ENCODE measurements around the gene PPP2R1A.

GRCh38 chr19:52214241-52214640 is 24.4 kb downstream of the PPP2R1A start:
- TF ChIP-seq GABPA (IDR thresholded peaks at IDR 0.05; ENCODE audit: low read depth), result no peak
- no peak for TF ChIP-seq CTCF (IDR thresholded peaks at IDR 0.05; ENCODE audit: insufficient read depth, low read length)
- TF ChIP-seq POLR2AphosphoS5 (IDR thresholded peaks at IDR 0.05; ENCODE audit: low read depth), result no peak
- TF ChIP-seq SPI1 (IDR thresholded peaks at IDR 0.05; ENCODE audit: borderline replicate concordance, low read depth), result no peak
